HUES64 (cell line): ENCODE measurements around the gene CHCHD6.

Experiments used
- H3K27ac ChIP-seq: 2 replicates; pipeline ENCODE4 v1.7.0; 2013; ENCODE audit warnings: low read depth, low read length, inconsistent platforms
- H3K27me3 ChIP-seq: 2 replicates; pipeline ENCODE4 v1.6.1; 2013; ENCODE audit warnings: mild to moderate bottlenecking, low read length; ENCODE audit not compliant: insufficient read depth
- H3K36me3 ChIP-seq: 2 replicates; pipeline ENCODE4 v1.6.1; 2013; ENCODE audit warnings: mild to moderate bottlenecking, low read length; ENCODE audit not compliant: insufficient read depth
- H3K4me1 ChIP-seq: 2 replicates; pipeline ENCODE4 v1.6.1; 2013; ENCODE audit warnings: mild to moderate bottlenecking, low read length, moderate library complexity; ENCODE audit not compliant: insufficient read depth
- H3K4me3 ChIP-seq: 2 replicates; pipeline ENCODE4 v1.5.1; 2013; ENCODE audit warnings: mild to moderate bottlenecking, low read length, moderate library complexity
- H3K9ac ChIP-seq: 2 replicates; pipeline ENCODE4 v1.6.1; 2013; ENCODE audit warnings: mild to moderate bottlenecking, low read depth, low read length
- H3K9me3 ChIP-seq: 2 replicates; pipeline ENCODE4 v1.6.1; 2013; ENCODE audit warnings: low read depth, low read length; ENCODE audit not compliant: insufficient read depth
- WGBS: fragments of 150-250, 120-280 bp; methylation state at CpG from one replicate; pipeline ENCODE4 v1.1.7; 2013; ENCODE audit warnings: missing lambda C conversion rate; 5-methylcytosine and 5-hydroxymethylcytosine counted together

Gene CHCHD6

GRCh38 chr3:126836220-126836860 is 132.3 kb downstream of the CHCHD6 start:
- no peaks in the 10 kb centered on the region for H3K27me3 ChIP-seq
- no peak overlapping the region for H3K27ac ChIP-seq
- H3K4me1 ChIP-seq = peaks cover 7% of the 10 kb centered on the region; the same call in 1 of the 2 replicates
- no peaks in the 10 kb centered on the region for H3K9me3 ChIP-seq
- H3K4me3 ChIP-seq = no peak overlapping the region
- no peak overlapping the region for H3K9ac ChIP-seq
- H3K36me3 ChIP-seq = no peaks in the 10 kb centered on the region
- WGBS = 95% methylated on average over 10 of the region's 10 CpGs

GRCh38 chr3:126837773-126838172 is 133.7 kb downstream of the CHCHD6 start:
- 72% methylated on average over 4 of the region's 4 CpGs for WGBS
- H3K4me1 ChIP-seq = peaks cover 7% of the 10 kb centered on the region; the same call in 1 of the 2 replicates
- H3K4me3 ChIP-seq = no peak overlapping the region
- no peaks in the 10 kb centered on the region for H3K36me3 ChIP-seq
- no peaks in the 10 kb centered on the region for H3K27me3 ChIP-seq
- no peak overlapping the region for H3K27ac ChIP-seq
- no peaks in the 10 kb centered on the region for H3K9me3 ChIP-seq
- no peak overlapping the region for H3K9ac ChIP-seq

GRCh38 chr3:126845920-126846715 is 142.1 kb downstream of the CHCHD6 start:
- H3K27ac ChIP-seq = peak overlapping the region; percentile 5; the same call in 1 of the 2 replicates
- H3K9ac ChIP-seq = no peak overlapping the region
- H3K4me1 ChIP-seq = peaks cover 28% of the 10 kb centered on the region
- no peaks in the 10 kb centered on the region for H3K36me3 ChIP-seq
- no peaks in the 10 kb centered on the region for H3K27me3 ChIP-seq
- whole genome bisulfite sequencing = 84% methylated on average over 1 of the region's 2 CpGs
- H3K4me3 ChIP-seq = no peak overlapping the region
- no peaks in the 10 kb centered on the region for H3K9me3 ChIP-seq

GRCh38 chr3:126847061-126847460 is 143.0 kb downstream of the CHCHD6 start:
- Histone ChIP-seq H3K27ac (no peak overlapping the region), H3K4me3 (no peak overlapping the region), H3K27me3 (no peaks in the 10 kb centered on the region), H3K9me3 (no peaks in the 10 kb centered on the region), H3K36me3 (no peaks in the 10 kb centered on the region), H3K9ac (no peak overlapping the region), H3K4me1 (peaks cover 37% of the 10 kb centered on the region)
- WGBS = 89% methylated on average over 3 of the region's 3 CpGs

GRCh38 chr3:126848991-126849390 is 145.0 kb downstream of the CHCHD6 start:
- no peak overlapping the region; the same call in 1 of the 2 replicates for H3K27ac ChIP-seq
- no peaks in the 10 kb centered on the region for H3K36me3 ChIP-seq
- 94% methylated on average over 6 of the region's 6 CpGs for WGBS
- H3K4me1 ChIP-seq = peaks cover 57% of the 10 kb centered on the region
- H3K9me3 ChIP-seq = no peaks in the 10 kb centered on the region
- no peaks in the 10 kb centered on the region for H3K27me3 ChIP-seq
- no peak overlapping the region for H3K4me3 ChIP-seq
- no peak overlapping the region for H3K9ac ChIP-seq

- Histone ChIP-seq H3K27me3 (no peaks in the 10 kb centered on the region), H3K36me3 (no peaks in the 10 kb centered on the region), H3K4me1 (peaks cover 59% of the 10 kb centered on the region), H3K9me3 (no peaks in the 10 kb centered on the region), H3K9ac (peak overlapping the region; percentile 28; the same call in 1 of the 2 replicates), H3K4me3 (no peak overlapping the region), H3K27ac (peak overlapping the region; percentile 94)
- 96% methylated on average over 6 of the region's 6 CpGs for WGBS
These were observed 145.7 kb downstream of the CHCHD6 start for GRCh38 chr3:126849768-126850167.

- Histone ChIP-seq H3K9ac (peak overlapping the region; percentile 49), H3K9me3 (no peaks in the 10 kb centered on the region), H3K4me3 (peak overlapping the region; percentile 13; the same call in 1 of the 2 replicates), H3K27ac (peak overlapping the region; percentile 96), H3K36me3 (no peaks in the 10 kb centered on the region), H3K27me3 (no peaks in the 10 kb centered on the region), H3K4me1 (peaks cover 58% of the 10 kb centered on the region)
- WGBS = 59% methylated on average over 10 of the region's 10 CpGs
These were observed 146.5 kb downstream of the CHCHD6 start for GRCh38 chr3:126850370-126851085.

- H3K9me3 ChIP-seq = no peaks in the 10 kb centered on the region
- no peak overlapping the region for H3K4me3 ChIP-seq
- peak overlapping the region; percentile 49; the same call in 1 of the 2 replicates for H3K9ac ChIP-seq
- 97% methylated on average over 6 of the region's 6 CpGs for WGBS
- H3K4me1 ChIP-seq = peaks cover 49% of the 10 kb centered on the region
- no peaks in the 10 kb centered on the region for H3K27me3 ChIP-seq
- H3K36me3 ChIP-seq = no peaks in the 10 kb centered on the region
- peak overlapping the region; percentile 96 for H3K27ac ChIP-seq
These were observed 147.3 kb downstream of the CHCHD6 start for GRCh38 chr3:126851382-126851781.

- Histone ChIP-seq H3K4me3 (no peak overlapping the region), H3K27me3 (no peaks in the 10 kb centered on the region), H3K9me3 (no peaks in the 10 kb centered on the region), H3K36me3 (no peaks in the 10 kb centered on the region), H3K27ac (peak overlapping the region; percentile 96), H3K9ac (peak overlapping the region; percentile 49; the same call in 1 of the 2 replicates), H3K4me1 (peaks cover 49% of the 10 kb centered on the region)
- WGBS = 90% methylated on average over 6 of the region's 6 CpGs
These were observed 147.9 kb downstream of the CHCHD6 start for GRCh38 chr3:126851934-126852333.

GRCh38 chr3:126852511-126852910 is 148.5 kb downstream of the CHCHD6 start:
- Histone ChIP-seq H3K4me1 (peaks cover 49% of the 10 kb centered on the region), H3K27ac (peak overlapping the region; percentile 32; the same call in 1 of the 2 replicates), H3K9me3 (no peaks in the 10 kb centered on the region), H3K4me3 (no peak overlapping the region), H3K36me3 (no peaks in the 10 kb centered on the region), H3K9ac (no peak overlapping the region; the same call in 1 of the 2 replicates), H3K27me3 (no peaks in the 10 kb centered on the region)
- WGBS = 76% methylated on average over 10 of the region's 10 CpGs

- H3K9me3 ChIP-seq = no peaks in the 10 kb centered on the region
- no peaks in the 10 kb centered on the region for H3K36me3 ChIP-seq
- 95% methylated on average over 5 of the region's 5 CpGs for WGBS
- no peak overlapping the region for H3K9ac ChIP-seq
- H3K27ac ChIP-seq = no peak overlapping the region
- peaks cover 51% of the 10 kb centered on the region for H3K4me1 ChIP-seq
- no peaks in the 10 kb centered on the region for H3K27me3 ChIP-seq
- no peak overlapping the region for H3K4me3 ChIP-seq
These were observed 150.6 kb downstream of the CHCHD6 start for GRCh38 chr3:126854666-126855065.
